Transverse colon (tissue), 4 donors: Measurements from ENCODE around the gene ZNF429. TPM values are rescaled to one million over a fixed set of nuclear protein-coding genes. Genes with fewer than 3 reads are reported as not detected.

Experiments
- DNase-seq: peaks from one replicate; pipeline ENCODE4 v3.0.0-alpha.2; 2019
- H3K27ac ChIP-seq, 4 donors: fragments of 200-600 bp; sonication (generic); 2 replicates each; pipeline ENCODE4 v1.5.1; 2016 to 2018; ENCODE audit warnings: inconsistent platforms in 4 of 4
- H3K27me3 ChIP-seq: fragments of 200-600 bp; sonication (generic); 2 replicates; pipeline ENCODE4 v1.5.1; 2017; ENCODE audit warnings: inconsistent platforms
- H3K36me3 ChIP-seq, 4 donors: fragments of 200-600 bp; sonication (generic); 2 replicates each; pipeline ENCODE4 v1.5.1; 2017 to 2019; ENCODE audit warnings: inconsistent platforms in 4 of 4
- H3K4me1 ChIP-seq, 4 donors: fragments of 200-600 bp; sonication (generic); 2 replicates each; pipeline ENCODE4 v1.5.1; 2017 to 2020; ENCODE audit warnings: inconsistent platforms in 4 of 4
- H3K4me3 ChIP-seq, 4 donors: fragments of 200-600 bp; sonication (generic); 1 replicate in 1 of 4; 2 replicates in 3 of 4; pipeline versions ENCODE4 v1.5.1 to v1.6.1; 2017 to 2019; ENCODE audit warnings: inconsistent platforms in 4 of 4
- H3K9me3 ChIP-seq, 2 donors: fragments of 200-600 bp; sonication (generic); 2 replicates each; pipeline ENCODE4 v1.5.1; 2017 to 2019; ENCODE audit warnings: inconsistent platforms in 2 of 2
- EP300 ChIP-seq: sonication (generic); formaldehyde crosslinking; IDR thresholded peaks from one replicate; pipeline ENCODE4 v1.6.1; 2017; ENCODE audit warnings: antibody characterized with exemption, low read depth
- POLR2A ChIP-seq: fragments of 450-650 bp; IDR thresholded peaks from one replicate; pipeline ENCODE4 v1.6.1; 2016; ENCODE audit warnings: antibody characterized with exemption, mild to moderate bottlenecking, moderate library complexity
- POLR2AphosphoS5 ChIP-seq, 3 donors: sonication (generic); formaldehyde crosslinking; IDR thresholded peaks; one replicate each; pipeline ENCODE4 v1.6.1; 2016; ENCODE audit warnings: antibody characterized with exemption in 3 of 3
- WGBS, 2 donors: methylation state at CpG; one replicate each; pipeline ENCODE4 v1.1.5; 2018; ENCODE audit warnings: low coverage in 1 of 2; 5-methylcytosine and 5-hydroxymethylcytosine counted together
- in situ Hi-C, 4 donors: fragments of 200-750 bp; cut with MboI; loops; one replicate each; pipeline versions ENCODE4 v1.15.0 to v1.15.1; 2017; ENCODE audit warnings: low sequenced_read_pairs in 3 of 4, low pct_ligation_motif_present in 1 of 4, low pct_unique_long_range_greater_than_20kb in 1 of 4
- intact Hi-C: fragments of 100-400 bp; cut with DNase I; formaldehyde crosslinking; loops from one replicate; pipeline ENCODE4 v1.15.1; 2023; ENCODE audit warnings: low total_unique reads
- total RNA-seq, 4 donors: library from RNA; depleted of rRNA; stranded (reverse); fragments of >200 nt; gene quantifications; one replicate each; pipeline ENCODE4 v1.1.0, GENCODE V29; 2016
- TF ChIP-seq, protein P1 (sequence below), 5 experiments: fragments of 200-600 bp in 3 of 5; fragments of 450-650 bp in 2 of 5; sonication (generic) in 3 of 5; IDR thresholded peaks; 1 replicate in 2 of 5; 2 replicates in 3 of 5; pipeline ENCODE4 v1.5.1; 2016 to 2017; ENCODE audit warnings: antibody characterized with exemption in 5 of 5, inconsistent platforms in 3 of 5, mild to moderate bottlenecking in 2 of 5, moderate library complexity in 1 of 5

Gene ZNF429
- total RNA-seq, result 10 to 100 TPM; 13.5 to 47.0 (median 18.2) TPM

DNA sequence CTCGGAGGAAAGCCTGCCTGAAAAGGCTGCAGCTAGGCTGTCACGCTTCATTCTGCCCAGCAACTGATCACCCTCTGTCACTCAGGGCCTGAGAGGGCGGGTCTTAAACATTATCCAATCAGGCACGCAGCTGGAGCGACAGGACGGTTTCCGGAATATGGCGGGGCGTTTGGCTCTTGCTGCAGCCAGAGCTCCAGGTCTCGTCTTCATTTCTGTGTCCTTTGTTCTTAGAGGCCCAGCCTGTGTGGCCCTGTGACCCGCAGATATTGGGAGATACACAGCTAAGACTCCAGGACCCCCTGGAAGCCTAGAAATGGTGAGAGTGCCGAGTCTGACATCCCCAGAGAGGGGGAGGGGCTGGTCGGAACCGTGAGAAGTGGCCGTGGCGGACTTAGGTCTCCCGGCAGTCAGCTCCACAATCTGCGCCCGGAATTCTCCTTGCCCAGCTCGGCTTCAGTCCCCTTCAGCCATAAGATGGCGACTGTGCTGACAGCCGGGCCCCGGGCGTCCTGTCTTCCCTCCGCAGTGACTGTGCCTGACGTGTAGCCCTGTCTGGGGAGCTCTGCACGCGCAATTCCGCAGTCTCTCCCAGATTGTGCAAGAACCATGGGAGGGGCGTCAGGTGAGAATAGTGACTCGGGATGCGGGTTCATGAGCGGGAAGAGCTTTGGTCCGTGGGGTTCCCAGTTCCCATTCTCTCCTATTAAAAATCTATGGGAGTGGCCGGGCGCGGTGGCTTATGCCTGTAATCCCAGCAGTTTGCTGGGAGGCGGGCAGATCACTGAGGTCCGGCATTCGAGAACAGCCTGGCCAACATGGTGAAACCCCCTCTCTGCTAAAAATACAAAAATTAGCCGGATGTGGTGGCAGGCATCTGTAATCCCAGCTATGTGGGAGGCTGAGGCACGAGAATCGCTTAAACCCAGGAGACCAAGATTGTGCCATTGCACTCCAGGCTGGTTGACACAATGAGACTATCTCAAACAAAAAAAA, at the start of gene ZNF429:
ZNF429 (plus strand) TSS at position 144 of the 993 bp plus-strand sequence; CDS start at position 314, 170 bp downstream.
- Histone ChIP-seq H3K4me1 (peaks cover 4 to 19% (median 8%) of the 10 kb centered on the region in 4 donors), H3K4me3 (peak within 1 kb of the TSS; percentile 69 to 85 (median 76)), H3K27me3 (no peaks in the 10 kb centered on the region), H3K9me3 (peaks cover 4 to 21% of the 10 kb centered on the region in 2 donors), H3K36me3 (peaks cover 0 to 7% (median 0%) of the 10 kb centered on the region in 4 donors), H3K27ac (peak within 1 kb of the TSS; percentile 92 to 95 (median 94))
- 1% methylated on average over 30 of the region's 43 CpGs; no CpG with 5 or more reads in 1 of the 2 donors for WGBS, 2 donors
- in situ Hi-C loops (no loop called here), intact Hi-C loops (no loop called here)
- DNase-seq, result peak; percentile 94
- TF ChIP-seq, protein P1, sequence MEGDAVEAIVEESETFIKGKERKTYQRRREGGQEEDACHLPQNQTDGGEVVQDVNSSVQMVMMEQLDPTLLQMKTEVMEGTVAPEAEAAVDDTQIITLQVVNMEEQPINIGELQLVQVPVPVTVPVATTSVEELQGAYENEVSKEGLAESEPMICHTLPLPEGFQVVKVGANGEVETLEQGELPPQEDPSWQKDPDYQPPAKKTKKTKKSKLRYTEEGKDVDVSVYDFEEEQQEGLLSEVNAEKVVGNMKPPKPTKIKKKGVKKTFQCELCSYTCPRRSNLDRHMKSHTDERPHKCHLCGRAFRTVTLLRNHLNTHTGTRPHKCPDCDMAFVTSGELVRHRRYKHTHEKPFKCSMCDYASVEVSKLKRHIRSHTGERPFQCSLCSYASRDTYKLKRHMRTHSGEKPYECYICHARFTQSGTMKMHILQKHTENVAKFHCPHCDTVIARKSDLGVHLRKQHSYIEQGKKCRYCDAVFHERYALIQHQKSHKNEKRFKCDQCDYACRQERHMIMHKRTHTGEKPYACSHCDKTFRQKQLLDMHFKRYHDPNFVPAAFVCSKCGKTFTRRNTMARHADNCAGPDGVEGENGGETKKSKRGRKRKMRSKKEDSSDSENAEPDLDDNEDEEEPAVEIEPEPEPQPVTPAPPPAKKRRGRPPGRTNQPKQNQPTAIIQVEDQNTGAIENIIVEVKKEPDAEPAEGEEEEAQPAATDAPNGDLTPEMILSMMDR (IDR thresholded peaks at IDR 0.05), result no peak
- TF ChIP-seq POLR2A (peak; percentile 70), POLR2AphosphoS5 (IDR thresholded peaks at IDR 0.05) (peak; percentile 75 to 88 (median 83))

DNA sequence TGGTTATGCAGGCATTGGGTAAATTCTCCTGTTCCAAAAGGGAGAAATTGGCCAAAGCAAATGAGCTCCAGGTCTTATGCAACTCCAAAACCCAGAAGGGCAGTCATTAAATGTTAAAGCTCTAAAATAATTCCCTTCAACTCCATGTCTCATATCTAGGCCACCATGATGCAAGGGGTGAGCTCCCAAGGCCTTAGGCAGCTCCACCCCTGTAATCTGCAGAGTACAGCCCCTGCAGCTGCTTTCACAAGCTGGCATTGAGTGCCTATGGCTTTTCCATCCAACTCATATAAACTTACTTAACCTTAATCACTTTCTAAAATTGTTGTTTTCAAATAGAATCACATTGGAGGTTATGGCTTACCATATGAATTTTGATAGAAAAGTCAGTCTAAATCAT, 44.7 kb upstream of the ZNF429 start:
- in situ Hi-C loops, result no loop called here
- H3K9me3 ChIP-seq, result peaks cover 9 to 27% of the 10 kb centered on the region in 2 donors
- DNase-seq, result no peak
- no peak overlapping the region for H3K27ac ChIP-seq
- no peak overlapping the region for H3K4me3 ChIP-seq
- H3K4me1 ChIP-seq, result no peaks in the 10 kb centered on the region
- no peaks in the 10 kb centered on the region for H3K36me3 ChIP-seq
- peaks cover 7% of the 10 kb centered on the region for H3K27me3 ChIP-seq
- intact Hi-C loops, result no loop called here
- TF ChIP-seq EP300 (no peak), POLR2AphosphoS5 (IDR thresholded peaks at IDR 0.05) (no peak), POLR2A (no peak)
- TF ChIP-seq, protein P1 (IDR thresholded peaks at IDR 0.05), result no peak

DNA sequence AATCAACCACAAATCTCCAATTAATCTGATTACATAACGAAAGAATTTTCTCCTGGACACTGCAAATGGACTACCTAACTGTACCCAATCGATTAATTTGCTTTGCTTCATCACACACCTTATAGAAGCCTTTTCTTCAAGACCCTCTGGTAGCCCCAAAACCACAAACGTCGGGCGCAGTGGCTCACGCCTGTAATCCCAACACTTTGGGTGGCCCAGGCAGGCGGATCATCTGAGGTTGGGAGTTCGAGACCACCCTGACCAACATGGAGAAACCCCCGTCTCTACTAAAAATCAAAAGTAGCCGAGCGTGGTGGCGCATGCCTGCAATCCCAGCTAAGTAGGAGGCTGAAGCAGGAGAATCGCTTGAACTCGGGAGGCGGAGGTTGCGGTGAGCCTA, 42.9 kb upstream of the ZNF429 start:
- H3K4me1 ChIP-seq, result no peaks in the 10 kb centered on the region
- in situ Hi-C loops (no loop called here), intact Hi-C loops (no loop called here)
- no peak overlapping the region for H3K27ac ChIP-seq
- no peaks in the 10 kb centered on the region for H3K36me3 ChIP-seq
- no peak overlapping the region for H3K4me3 ChIP-seq
- TF ChIP-seq EP300 (no peak), POLR2AphosphoS5 (IDR thresholded peaks at IDR 0.05) (no peak), POLR2A (no peak)
- TF ChIP-seq, protein P1 (IDR thresholded peaks at IDR 0.05), result no peak
- peaks cover 7% of the 10 kb centered on the region for H3K27me3 ChIP-seq
- no peak for DNase-seq
- 95 to 96% methylated on average over 6 to 16 of the region's 16 CpGs for WGBS, 2 donors
- peaks cover 11 to 17% of the 10 kb centered on the region in 2 donors for H3K9me3 ChIP-seq

DNA sequence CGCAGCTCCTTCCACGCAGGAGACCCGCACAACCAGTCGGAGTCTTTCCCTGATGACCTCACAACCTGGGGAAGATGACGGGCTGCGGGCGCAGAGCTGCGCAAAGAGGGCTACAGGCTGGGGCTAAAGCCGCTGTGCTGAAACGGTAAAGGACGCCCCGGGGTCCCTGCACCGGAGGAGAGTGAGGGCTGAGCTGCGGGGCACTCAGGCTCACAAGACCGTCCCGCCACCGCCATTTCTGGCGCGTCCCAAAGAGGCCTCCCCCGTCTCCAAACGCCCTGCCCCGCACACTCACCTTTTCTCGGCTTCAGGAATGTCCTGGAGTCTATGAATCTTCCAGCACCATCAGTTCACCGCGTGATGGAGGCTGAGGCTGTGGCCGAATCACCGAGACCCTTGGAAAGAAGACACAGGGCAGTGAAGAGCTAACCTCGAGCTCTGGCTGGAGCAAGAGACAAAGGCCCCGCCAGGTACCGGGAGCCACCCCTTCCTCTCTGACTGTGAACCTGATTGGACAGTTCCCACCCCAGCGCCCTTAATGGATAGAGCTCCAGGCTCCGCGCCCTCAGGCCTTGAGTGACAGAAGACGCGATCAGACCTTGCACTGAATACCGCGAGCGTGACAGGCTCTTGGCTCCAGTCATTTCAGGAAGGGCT, 41.8 kb upstream of the ZNF429 start:
- TF ChIP-seq, protein P1 (IDR thresholded peaks at IDR 0.05), result no peak
- TF ChIP-seq POLR2A, result no peak
- TF ChIP-seq EP300, result no peak
- TF ChIP-seq POLR2AphosphoS5 (IDR thresholded peaks at IDR 0.05), result no peak
- intact Hi-C loops (no loop called here), in situ Hi-C loops (no loop called here)
- WGBS, 2 donors, result 0 to 23% methylated on average over 3 to 37 of the region's 38 CpGs
- Histone ChIP-seq H3K4me3 (peak overlapping the region in 1 of 4 donors; percentile 24), H3K4me1 (no peaks in the 10 kb centered on the region), H3K27ac (no peak overlapping the region), H3K9me3 (peaks cover 3 to 11% of the 10 kb centered on the region in 2 donors), H3K36me3 (no peaks in the 10 kb centered on the region), H3K27me3 (peaks cover 7% of the 10 kb centered on the region)
- peak; percentile 17 for DNase-seq
